ENCODE results near the gene LRMDA.

DNA sequence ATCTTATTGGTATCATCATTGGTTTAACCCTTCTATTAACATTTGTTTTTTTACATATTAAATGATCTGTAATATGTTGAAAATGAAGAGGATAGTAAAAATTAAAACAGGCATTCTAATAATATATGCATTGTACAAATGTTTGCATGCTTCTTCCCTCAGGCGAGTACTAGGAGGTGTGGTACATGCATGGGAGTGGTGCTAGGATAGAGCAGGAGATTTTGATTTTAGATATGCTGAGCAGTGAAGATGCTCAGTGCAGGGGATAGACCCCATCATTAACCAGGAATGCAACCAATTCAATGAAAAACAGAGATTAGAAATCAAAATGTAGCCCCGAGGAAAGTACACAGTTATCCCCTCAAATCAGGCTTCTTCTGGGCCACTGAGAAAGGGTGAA, 916.4 kb downstream of the LRMDA start:
- TF ChIP-seq CTCF (IDR thresholded peaks at IDR 0.05) (no peak), POLR2A (IDR thresholded peaks at IDR 0.05) (no peak)
